ENCODE measurements around the gene GLCE. TPM values are rescaled to one million over a fixed set of nuclear protein-coding genes. Genes with fewer than 3 reads are reported as not detected.
"Not testable (repeated sequence)": the region's sequence is repeated elsewhere in the genome, so short reads cannot be mapped to it uniquely, and the experiment has no call there.

GLCE gene
- polyA plus RNA-seq, 4 donors, result 40.0 to 51.5 (median 48.1) TPM

GRCh38 chr15:69244798-69245197, 84.4 kb downstream of the GLCE start:
- DNase-seq (ENCODE audit: low read depth in 4 of 4, low spot score in 3 of 4), result no peak

GRCh38 chr15:69253156-69253555, 92.7 kb downstream of the GLCE start:
- DNase-seq (ENCODE audit: low read depth in 4 of 4, low spot score in 3 of 4), result no peak

GRCh38 chr15:69265347-69265955, 105.0 kb downstream of the GLCE start:
- DNase-seq (ENCODE audit: low read depth in 4 of 4, low spot score in 3 of 4), result no peak

GRCh38 chr15:69271217-69271616, 110.8 kb downstream of the GLCE start:
- no peak for DNase-seq (ENCODE audit: low read depth in 4 of 4, low spot score in 3 of 4)

GRCh38 chr15:69272139-69272538, 111.7 kb downstream of the GLCE start:
- DNase-seq (ENCODE audit: low read depth in 4 of 4, low spot score in 3 of 4), result no peak

- DNase-seq (ENCODE audit: low read depth in 4 of 4, low spot score in 3 of 4), result no peak
Measured at GRCh38 chr15:69272891-69273290, 112.5 kb downstream of the GLCE start.

- DNase-seq (ENCODE audit: low read depth in 4 of 4, low spot score in 3 of 4), result no peak
Measured at GRCh38 chr15:69275074-69275670, 114.7 kb downstream of the GLCE start.

- DNase-seq (ENCODE audit: low read depth in 4 of 4, low spot score in 3 of 4), result no peak
Measured at GRCh38 chr15:69275933-69276560, 115.6 kb downstream of the GLCE start.

- DNase-seq (ENCODE audit: low read depth in 4 of 4, low spot score in 3 of 4), result no peak
Measured at GRCh38 chr15:69277316-69277715, 116.9 kb downstream of the GLCE start.

GRCh38 chr15:69279636-69280035, 119.2 kb downstream of the GLCE start:
- no peak for DNase-seq (ENCODE audit: low read depth in 4 of 4, low spot score in 3 of 4)

- DNase-seq (ENCODE audit: low read depth in 4 of 4, low spot score in 3 of 4), result no peak
Measured at GRCh38 chr15:69280783-69281182, 120.3 kb downstream of the GLCE start.

- DNase-seq (ENCODE audit: low read depth in 4 of 4, low spot score in 3 of 4), result no peak
Measured at GRCh38 chr15:69282104-69282743, 121.8 kb downstream of the GLCE start.

- DNase-seq (ENCODE audit: low read depth in 4 of 4, low spot score in 3 of 4), result no peak
Measured at GRCh38 chr15:69285834-69286233, 125.4 kb downstream of the GLCE start.

GRCh38 chr15:69288011-69288410, 127.6 kb downstream of the GLCE start:
- DNase-seq (ENCODE audit: low read depth in 4 of 4, low spot score in 3 of 4), result no peak

GRCh38 chr15:69288531-69289341, 128.3 kb downstream of the GLCE start:
- DNase-seq (ENCODE audit: low read depth in 4 of 4, low spot score in 3 of 4), result no peak

GRCh38 chr15:69289342-69290146, 129.1 kb downstream of the GLCE start:
- no peak for DNase-seq (ENCODE audit: low read depth in 4 of 4, low spot score in 3 of 4)

- DNase-seq (ENCODE audit: low read depth in 4 of 4, low spot score in 3 of 4), result no peak
Measured at GRCh38 chr15:69290346-69291164, 130.1 kb downstream of the GLCE start.

- DNase-seq (ENCODE audit: low read depth in 4 of 4, low spot score in 3 of 4), result not testable (repeated sequence)
Measured at GRCh38 chr15:69291651-69292050, 131.2 kb downstream of the GLCE start.

GRCh38 chr15:69292826-69293420, 132.5 kb downstream of the GLCE start:
- DNase-seq (ENCODE audit: low read depth in 4 of 4, low spot score in 3 of 4), result no peak
